OCI-LY1 (cell line): Measurements from ENCODE around the gene DHRS7.

Experiments used
- H2AFZ ChIP-seq: fragments of 200-600 bp; sonication (generic), shearing (Covaris generic); 2 replicates; pipeline ENCODE4 v1.6.0; 2014; ENCODE audit warnings: antibody characterized with exemption, mild to moderate bottlenecking, low read length
- H3F3A ChIP-seq: fragments of 200-600 bp; sonication (generic), shearing (Covaris generic); 2 replicates; pipeline ENCODE4 v1.6.0; 2014; ENCODE audit warnings: mild to moderate bottlenecking, antibody characterized with exemption, low read length, moderate library complexity; ENCODE audit not compliant: insufficient read depth
- H3K27ac ChIP-seq: fragments of 200-600 bp; sonication (generic); 2 replicates; pipeline ENCODE4 v1.5.1; 2014; ENCODE audit warnings: low read length, mixed run types, mild to moderate bottlenecking, low read depth; ENCODE audit not compliant: poor library complexity, severe bottlenecking
- H3K27me3 ChIP-seq: fragments of 200-600 bp; sonication (generic); 2 replicates; pipeline ENCODE4 v1.6.0; 2014; ENCODE audit warnings: antibody characterized with exemption, mild to moderate bottlenecking, low read length, moderate library complexity; ENCODE audit not compliant: insufficient read depth
- H3K36me3 ChIP-seq: fragments of 200-600 bp; sonication (generic); 2 replicates; pipeline ENCODE4 v1.6.1; 2014; ENCODE audit warnings: mild to moderate bottlenecking, antibody characterized with exemption, low read length, moderate library complexity, mixed read lengths; ENCODE audit not compliant: insufficient read depth
- H3K4me1 ChIP-seq: fragments of 200-600 bp; sonication (generic); 2 replicates; pipeline ENCODE4 v1.5.1; 2014; ENCODE audit warnings: mild to moderate bottlenecking, low read length, moderate library complexity; ENCODE audit not compliant: insufficient read depth, severe bottlenecking
- H3K4me2 ChIP-seq: fragments of 200-600 bp; sonication (generic), shearing (Covaris generic); 2 replicates; pipeline ENCODE4 v1.6.1; 2014; ENCODE audit warnings: low read length
- H3K4me3 ChIP-seq: fragments of 200-600 bp; sonication (generic); 2 replicates; pipeline ENCODE4 v1.5.1; 2014; ENCODE audit warnings: low read length, low read depth, mild to moderate bottlenecking, mixed read lengths; ENCODE audit not compliant: poor library complexity, severe bottlenecking
- H3K79me2 ChIP-seq: fragments of 200-600 bp; shearing (Covaris generic); 2 replicates; pipeline ENCODE4 v1.6.1; 2016; ENCODE audit warnings: mixed run types, low read length, mixed read lengths; ENCODE audit not compliant: insufficient read depth
- H3K9ac ChIP-seq: fragments of 200-600 bp; sonication (generic), shearing (Covaris generic); 2 replicates; pipeline ENCODE4 v1.6.1; 2014; ENCODE audit warnings: mild to moderate bottlenecking, low read length, mixed read lengths
- H3K9me2 ChIP-seq: fragments of 200-600 bp; sonication (generic), shearing (Covaris generic); 2 replicates; pipeline ENCODE4 v1.6.1; 2014; ENCODE audit warnings: low read depth, mild to moderate bottlenecking, low read length, mixed read lengths
- H3K9me3 ChIP-seq: fragments of 200-600 bp; shearing (Covaris generic); 2 replicates; pipeline ENCODE4 v1.6.1; 2014; ENCODE audit warnings: low read length, mixed read lengths
- H4K20me1 ChIP-seq: fragments of 200-600 bp; sonication (generic), shearing (Covaris generic); 2 replicates; pipeline ENCODE4 v1.6.0; 2016; ENCODE audit warnings: mild to moderate bottlenecking, low read length; ENCODE audit not compliant: insufficient read depth
- EZH2 ChIP-seq: fragments of 200-600 bp; sonication (generic), shearing (Covaris generic); IDR thresholded peaks from 2 replicates; pipeline ENCODE4 v1.8.0; 2017; ENCODE audit warnings: borderline replicate concordance, mixed run types, mild to moderate bottlenecking, antibody characterized with exemption, low read length, moderate library complexity, mixed read lengths
- TF ChIP-seq, protein P1 (sequence below): fragments of 200-600 bp; sonication (generic), shearing (Covaris generic); IDR thresholded peaks from 2 replicates; pipeline ENCODE4 v1.5.1; 2017; ENCODE audit warnings: mild to moderate bottlenecking, antibody characterized with exemption, low read length, moderate library complexity, mixed read lengths

DHRS7 gene

DNA sequence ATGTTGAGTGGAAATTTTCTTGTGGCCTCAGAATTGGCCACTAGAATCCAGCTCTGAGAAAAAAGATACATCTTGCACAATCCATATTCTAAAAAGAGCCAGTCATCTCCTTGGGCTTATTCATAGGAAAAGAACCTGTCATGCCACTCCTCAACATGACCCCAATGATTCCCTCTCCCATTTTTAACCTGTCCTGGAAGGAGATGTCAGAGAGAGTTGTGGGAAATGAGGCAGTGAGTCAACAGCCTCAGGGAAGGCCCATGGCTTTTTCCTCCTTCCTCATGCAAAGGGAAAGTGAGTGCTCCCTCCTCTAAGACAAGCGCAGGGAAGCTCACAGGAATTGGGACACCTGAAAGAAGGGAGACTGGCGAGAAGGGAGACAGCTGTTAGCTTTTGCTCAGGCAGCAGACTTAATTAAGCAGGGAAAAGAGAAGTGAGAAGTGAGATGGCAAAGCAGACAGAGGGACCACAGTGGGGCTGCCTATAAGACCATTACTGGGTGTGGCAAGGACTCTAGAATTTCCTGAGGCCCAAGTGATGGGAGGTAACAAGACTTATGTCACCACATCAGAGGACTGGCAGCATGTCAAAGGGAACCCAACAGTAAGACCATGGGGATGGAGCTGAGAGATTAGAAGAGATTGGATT lies 10.2 kb upstream of the DHRS7 start:
- H3K9ac ChIP-seq = no peak overlapping the region
- no peaks in the 10 kb centered on the region for H3K36me3 ChIP-seq
- no peak overlapping the region for H3K4me3 ChIP-seq
- no peaks in the 10 kb centered on the region for H3K4me1 ChIP-seq
- H3F3A ChIP-seq = no peaks in the 10 kb centered on the region
- TF ChIP-seq, protein P1, sequence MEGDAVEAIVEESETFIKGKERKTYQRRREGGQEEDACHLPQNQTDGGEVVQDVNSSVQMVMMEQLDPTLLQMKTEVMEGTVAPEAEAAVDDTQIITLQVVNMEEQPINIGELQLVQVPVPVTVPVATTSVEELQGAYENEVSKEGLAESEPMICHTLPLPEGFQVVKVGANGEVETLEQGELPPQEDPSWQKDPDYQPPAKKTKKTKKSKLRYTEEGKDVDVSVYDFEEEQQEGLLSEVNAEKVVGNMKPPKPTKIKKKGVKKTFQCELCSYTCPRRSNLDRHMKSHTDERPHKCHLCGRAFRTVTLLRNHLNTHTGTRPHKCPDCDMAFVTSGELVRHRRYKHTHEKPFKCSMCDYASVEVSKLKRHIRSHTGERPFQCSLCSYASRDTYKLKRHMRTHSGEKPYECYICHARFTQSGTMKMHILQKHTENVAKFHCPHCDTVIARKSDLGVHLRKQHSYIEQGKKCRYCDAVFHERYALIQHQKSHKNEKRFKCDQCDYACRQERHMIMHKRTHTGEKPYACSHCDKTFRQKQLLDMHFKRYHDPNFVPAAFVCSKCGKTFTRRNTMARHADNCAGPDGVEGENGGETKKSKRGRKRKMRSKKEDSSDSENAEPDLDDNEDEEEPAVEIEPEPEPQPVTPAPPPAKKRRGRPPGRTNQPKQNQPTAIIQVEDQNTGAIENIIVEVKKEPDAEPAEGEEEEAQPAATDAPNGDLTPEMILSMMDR = no peak
- TF ChIP-seq EZH2 = no peak
- H3K79me2 ChIP-seq = no peaks in the 10 kb centered on the region
- H3K27ac ChIP-seq = no peak overlapping the region
- H3K9me2 ChIP-seq = no peaks in the 10 kb centered on the region
- H3K9me3 ChIP-seq = peaks cover 5% of the 10 kb centered on the region; the same call in 1 of the 2 replicates
- no peaks in the 10 kb centered on the region for H3K27me3 ChIP-seq
- no peak overlapping the region for H3K4me2 ChIP-seq
- H2AFZ ChIP-seq = no peak overlapping the region
- H4K20me1 ChIP-seq = no peaks in the 10 kb centered on the region

- Histone ChIP-seq H2AFZ (no peak overlapping the region), H3K27ac (no peak overlapping the region)
Measured at GRCh38 chr14:60174352-60175254, 9.4 kb upstream of the DHRS7 start.

GRCh38 chr14:60171690-60172089 lies 6.5 kb upstream of the DHRS7 start:
- Histone ChIP-seq H3K9me3 (no peaks in the 10 kb centered on the region), H3K4me1 (no peaks in the 10 kb centered on the region), H3K79me2 (no peaks in the 10 kb centered on the region), H3K4me3 (no peak overlapping the region), H3K4me2 (no peak overlapping the region), H3K9ac (no peak overlapping the region), H3F3A (no peaks in the 10 kb centered on the region), H3K27ac (no peak overlapping the region), H2AFZ (no peak overlapping the region), H3K9me2 (no peaks in the 10 kb centered on the region), H3K36me3 (no peaks in the 10 kb centered on the region), H3K27me3 (no peaks in the 10 kb centered on the region), H4K20me1 (no peaks in the 10 kb centered on the region)
- TF ChIP-seq, protein P1 = no peak
- TF ChIP-seq EZH2 = no peak

More at GRCh38 chr14:60174352-60175254, 9.4 kb upstream of the DHRS7 start:
- Histone ChIP-seq H4K20me1 (no peaks in the 10 kb centered on the region), H3K36me3 (no peaks in the 10 kb centered on the region), H3F3A (no peaks in the 10 kb centered on the region), H3K9ac (no peak overlapping the region), H3K4me3 (no peak overlapping the region), H3K9me2 (no peaks in the 10 kb centered on the region), H3K9me3 (peaks cover 5% of the 10 kb centered on the region; the same call in 1 of the 2 replicates), H3K79me2 (no peaks in the 10 kb centered on the region), H3K27me3 (no peaks in the 10 kb centered on the region), H3K4me1 (no peaks in the 10 kb centered on the region), H3K4me2 (no peak overlapping the region)
- TF ChIP-seq, protein P1 = no peak
- no peak for TF ChIP-seq EZH2
